NK-92 (cell line): ENCODE data around the gene BTN3A1.
"Not testable (repeated sequence)": the region's sequence is repeated elsewhere in the genome, so short reads cannot be mapped to it uniquely, and the experiment has no call there.

Experiments used
- DNase-seq: peaks from one replicate; lab custom pipeline; 2025; ENCODE audit not compliant: unreplicated experiment; lab: John Stamatoyannopoulos, UW

The BTN3A1 gene

DNA sequence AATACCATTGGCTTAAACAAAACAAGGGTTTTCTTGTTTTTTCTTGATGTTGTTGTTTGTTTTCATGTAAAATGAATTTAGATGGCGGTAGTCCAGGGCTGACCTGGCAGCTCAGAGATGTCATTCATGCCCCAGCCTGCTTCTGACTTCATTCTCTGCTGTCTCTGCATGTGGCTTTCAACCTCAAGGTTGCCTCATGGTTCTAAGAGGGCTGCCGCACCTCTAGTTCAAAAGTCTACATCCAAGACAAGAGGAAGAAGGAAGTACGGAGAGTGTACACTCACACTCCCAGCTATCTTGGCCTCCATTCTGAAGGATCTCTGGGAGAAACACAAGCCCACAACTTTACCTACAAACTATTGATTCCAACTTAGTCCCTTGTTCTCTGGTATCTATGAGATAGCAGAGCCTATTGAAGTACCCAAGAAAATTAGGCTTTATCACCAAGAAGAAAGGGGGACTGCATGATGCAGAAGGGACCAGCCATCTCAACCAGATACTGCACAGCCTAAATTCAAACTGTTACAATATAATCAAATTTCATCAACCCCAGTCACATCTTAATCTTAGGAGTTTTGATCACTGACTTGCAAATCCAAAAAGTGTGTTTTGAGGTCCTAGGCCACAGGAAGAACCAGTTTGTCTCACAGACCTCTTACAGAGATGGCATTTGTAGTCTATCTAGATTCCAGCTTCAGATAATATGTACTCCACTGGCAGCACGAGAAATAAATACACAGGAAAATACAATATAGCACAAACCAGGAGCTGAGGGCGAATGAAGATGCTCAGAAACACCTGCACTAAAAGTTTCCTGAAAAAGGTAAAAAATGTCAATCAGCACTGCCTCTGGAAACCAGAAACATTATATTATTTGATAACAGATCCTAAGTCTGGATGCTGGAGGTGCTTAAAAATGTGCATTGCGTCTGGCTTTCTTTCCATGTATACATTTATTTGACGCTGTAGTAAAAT, 37.4 kb downstream of the BTN3A1 start:
- DNase-seq: no peak

DNA sequence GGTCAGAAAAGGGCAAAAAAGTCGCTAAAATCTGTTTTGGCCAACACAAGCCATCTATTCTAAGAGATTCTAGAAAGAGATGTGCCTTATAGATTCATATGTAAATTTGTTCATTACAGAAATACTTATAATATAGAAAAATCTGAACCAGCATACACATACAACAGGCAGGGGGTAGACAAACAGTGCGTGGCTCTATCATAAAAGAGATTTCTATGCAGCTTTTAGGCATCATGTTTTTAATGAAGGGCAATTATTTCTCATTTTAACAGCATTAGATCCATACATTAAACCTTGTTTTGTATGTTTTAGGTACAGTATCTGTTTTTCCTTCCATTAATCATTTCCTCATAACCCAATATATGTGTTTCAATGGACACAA, 38.9 kb downstream of the BTN3A1 start:
- DNase-seq: no peak

DNA sequence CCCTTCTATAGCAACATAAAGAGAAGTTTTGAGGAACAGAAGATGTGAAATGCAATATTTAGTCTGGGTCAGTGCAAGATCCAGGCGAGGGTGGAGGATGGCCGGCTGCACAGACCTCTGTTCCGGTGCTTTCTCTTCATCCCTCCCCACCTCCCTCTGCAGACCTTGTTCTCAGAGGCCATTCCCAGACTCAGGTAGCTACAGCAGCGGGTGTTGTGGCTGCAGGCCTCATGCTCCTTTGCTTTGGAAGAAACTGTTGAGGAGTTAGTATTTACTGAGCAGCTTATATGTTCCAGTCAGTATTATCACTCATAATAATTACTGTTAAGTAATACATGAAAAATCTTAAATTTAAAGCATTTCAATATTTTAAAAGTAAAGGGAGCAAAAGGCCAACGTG, 39.9 kb downstream of the BTN3A1 start:
- no peak for DNase-seq

DNA sequence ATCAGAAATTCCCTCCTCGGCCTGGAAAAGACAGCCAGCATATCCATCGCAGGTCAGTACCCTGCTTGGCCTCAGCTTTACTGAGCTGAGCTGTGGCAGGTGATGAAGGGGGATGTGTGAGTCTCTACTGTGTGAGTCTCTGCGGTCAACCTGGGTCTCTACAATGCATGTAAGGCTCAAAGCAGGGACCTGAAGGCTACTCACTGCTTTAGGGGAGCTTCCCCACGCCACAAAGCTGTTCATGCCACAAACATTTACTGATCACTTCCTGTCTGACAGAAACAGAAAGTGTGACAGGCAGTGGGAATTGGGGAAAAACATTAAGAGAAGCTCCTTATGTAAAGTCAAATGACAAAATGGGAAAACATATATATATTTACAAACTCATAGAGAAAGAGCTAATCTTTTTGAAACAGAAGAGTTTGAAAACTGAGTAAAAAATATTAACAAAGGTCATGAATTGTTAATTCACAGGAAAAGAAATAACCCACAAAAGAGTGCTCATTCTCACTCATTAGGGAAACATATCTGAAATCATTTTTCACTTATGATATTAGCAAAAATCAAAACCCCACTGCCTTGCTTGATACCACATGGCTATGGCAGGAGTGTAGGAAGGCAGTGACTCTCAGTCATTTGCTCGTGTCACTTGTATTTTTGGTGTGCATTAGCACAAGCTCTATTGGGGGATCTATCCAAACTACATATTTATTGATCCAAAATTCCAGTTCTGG, 44.0 kb downstream of the BTN3A1 start:
- DNase-seq: no peak

DNA sequence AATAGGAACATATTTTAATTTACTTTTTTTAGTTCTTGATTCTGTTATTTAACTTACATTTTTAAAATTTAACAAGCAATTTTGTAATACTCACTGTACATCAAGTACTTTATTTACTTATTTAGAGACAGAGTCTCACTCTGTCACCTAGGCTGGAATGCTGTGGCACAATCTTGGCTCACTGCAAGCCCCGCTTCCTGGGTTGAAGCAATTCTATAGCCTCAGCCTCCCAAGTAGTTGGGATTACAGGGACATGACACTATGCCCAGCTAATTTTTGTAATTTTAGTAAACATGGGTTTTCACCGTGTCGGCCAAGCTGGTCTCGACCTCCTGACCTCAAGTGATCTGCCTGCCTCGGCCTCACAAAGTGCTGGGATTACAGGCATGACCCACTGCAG, 45.2 kb downstream of the BTN3A1 start:
- DNase-seq: no peak

DNA sequence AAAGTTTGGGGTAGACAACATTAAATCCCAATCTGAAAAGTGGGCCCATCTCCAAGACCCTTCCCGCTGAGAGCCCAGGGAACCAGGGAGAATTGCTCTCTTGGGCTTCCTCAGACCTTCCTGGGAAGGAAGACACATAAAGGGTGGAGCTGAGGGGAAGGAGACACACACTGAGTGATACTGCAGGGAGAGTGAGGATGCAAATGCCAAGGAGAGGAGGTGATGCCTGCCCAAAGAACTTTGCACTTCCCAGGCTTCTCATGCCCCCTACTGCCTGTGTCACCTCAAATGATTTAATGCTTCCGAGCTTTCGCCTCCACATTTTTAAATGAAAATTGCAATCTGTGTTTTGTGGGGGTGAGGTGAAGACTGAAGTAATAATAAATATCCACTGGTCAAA, 48.2 kb downstream of the BTN3A1 start:
- DNase-seq: no peak

DNA sequence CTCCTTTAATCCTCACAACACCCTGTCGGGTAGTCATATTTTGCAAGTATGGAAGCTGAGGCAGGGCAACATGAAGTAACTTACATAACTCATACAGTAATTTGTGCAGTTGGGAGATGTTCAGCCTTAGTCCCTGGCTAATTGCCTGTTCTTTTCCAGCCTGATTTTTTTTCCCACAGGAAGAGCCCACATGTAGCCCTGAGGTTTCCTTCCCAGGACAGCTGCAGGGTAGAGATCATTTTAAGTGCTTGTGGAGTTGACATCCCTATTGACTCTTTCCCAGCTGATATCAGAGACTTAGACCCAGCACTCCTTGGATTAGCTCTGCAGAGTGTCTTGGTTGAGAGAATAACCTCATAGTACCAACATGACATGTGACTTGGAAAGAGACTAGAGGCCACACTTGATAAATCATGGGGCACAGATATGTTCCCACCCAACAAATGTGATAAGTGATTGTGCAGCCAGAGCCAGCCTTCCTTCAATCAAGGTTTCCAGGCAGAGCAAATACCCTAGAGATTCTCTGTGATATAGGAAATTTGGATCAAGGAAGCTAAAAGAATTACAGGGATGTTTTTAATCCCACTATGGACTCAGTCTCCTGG, 50.7 kb downstream of the BTN3A1 start:
- no peak for DNase-seq

DNA sequence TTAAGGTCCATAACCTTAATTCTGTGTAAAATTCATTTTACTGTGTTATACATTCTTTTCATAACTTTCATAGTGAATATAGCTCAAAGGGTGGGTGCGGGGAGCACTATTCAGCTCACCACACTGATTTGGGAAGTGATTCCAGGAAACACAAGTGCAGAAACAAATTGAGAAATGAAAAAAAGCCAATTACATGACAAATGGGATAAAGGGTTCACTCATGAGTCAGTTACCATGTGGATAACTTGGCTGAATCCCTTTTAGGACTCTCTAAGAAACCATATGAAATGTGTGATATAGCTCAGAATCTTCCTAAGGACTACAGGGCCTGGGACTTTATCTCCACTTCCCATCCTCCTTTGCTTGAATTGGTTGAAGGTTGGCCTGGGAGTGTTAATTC, 52.6 kb downstream of the BTN3A1 start:
- no peak for DNase-seq

DNA sequence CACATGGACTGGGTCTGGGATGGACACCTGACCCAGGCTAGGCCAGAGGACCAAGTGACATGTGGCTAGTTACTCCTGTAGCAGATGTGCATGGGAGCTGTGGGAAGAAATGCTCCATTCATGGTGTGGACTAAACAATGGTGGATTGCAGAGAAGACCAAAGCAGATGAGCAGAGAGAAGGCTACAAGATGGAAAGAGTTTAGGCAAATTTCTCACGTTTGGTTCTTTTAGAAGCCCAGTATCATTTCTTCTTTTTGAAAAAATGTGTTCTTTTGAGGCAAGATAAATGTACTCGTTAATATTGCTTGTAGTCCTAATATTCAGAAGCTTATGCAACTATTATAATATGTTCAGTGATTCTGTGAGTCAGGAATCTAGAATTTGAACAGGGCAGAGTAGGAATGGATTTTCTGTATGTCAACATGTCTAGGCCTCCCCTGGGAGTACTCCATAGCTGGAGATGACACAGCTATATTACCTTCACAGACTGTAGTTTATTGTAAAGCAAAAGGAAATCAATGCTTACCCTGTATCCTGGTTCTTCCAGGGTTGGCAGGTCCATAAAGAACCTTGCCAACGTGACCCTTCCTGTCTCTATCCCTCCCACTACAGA, 53.4 kb downstream of the BTN3A1 start:
- no peak for DNase-seq

DNA sequence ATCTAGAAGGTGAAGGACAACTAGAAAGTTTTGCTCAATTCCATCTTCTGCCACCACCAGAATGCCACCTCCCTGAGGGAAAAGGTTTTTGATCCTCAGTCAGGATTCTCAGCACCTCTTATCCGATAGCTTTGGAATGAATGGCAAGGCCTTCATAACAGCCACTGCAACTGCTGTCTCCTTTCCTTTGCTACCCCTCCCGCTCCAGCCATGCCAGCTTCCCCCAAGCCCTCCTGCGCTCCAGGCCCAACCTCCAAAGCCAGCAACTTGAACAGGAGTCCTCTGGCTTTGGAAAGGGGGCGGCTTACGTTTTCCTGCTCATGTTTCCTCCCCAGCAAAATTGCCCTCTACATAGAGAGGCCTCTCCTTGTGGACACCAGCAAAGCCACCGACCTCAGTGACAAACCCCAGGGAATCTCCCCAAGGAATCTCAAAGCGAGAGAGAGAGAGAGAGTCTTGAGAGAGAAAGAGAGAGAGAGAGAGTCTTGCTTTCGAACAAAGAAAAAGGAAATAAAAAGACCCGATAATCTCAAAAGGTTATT, 55.3 kb downstream of the BTN3A1 start:
- DNase-seq: no peak

DNA sequence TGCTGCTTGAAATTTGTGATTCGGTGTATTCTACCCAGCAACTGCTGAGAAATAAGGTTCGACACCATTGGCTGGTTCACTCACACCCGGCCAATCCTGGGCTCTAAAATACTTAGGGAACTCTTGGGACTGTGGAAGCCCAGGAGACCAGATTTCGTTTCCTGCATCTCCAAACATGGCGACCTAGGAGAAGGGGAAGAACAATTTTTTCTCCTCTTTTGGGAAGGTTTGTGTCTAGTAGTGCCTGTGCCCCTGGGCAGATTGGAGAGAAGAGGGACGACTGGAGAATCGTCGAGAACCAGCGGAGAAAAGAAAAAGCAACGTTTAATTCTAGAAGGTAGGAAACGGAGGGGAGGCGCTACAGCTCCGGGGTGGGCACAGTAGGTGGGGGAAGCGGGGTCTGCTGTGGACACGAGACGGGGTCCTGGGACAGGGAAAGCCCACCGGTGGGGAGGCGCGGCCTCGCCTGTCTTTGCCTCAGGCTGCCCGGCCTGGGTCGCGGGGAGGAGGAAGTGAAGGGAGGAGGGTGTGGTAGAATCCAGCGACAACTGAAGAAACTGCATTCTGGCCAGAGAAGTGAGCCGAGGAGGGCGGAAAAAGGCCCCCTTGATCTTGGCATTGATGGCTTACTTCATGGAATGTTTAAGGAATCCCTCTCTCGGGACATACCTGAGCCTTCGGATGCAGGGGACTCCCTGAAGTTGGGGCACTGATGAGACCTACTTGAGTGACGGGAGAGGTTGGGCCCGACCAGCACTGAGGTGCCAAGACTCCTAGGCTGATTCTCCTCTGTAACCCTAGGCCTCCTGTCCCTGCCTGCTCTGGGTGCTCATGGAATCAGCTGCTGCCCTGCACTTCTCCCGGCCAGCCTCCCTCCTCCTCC, 56.0 kb downstream of the BTN3A1 start, which contains the start of gene BTN2A1:
Gene BTN2A1 (plus strand): TSS at position 150 of the 883 bp plus-strand sequence. CDS start 682 bp downstream, at position 832.
- no peak for DNase-seq

DNA sequence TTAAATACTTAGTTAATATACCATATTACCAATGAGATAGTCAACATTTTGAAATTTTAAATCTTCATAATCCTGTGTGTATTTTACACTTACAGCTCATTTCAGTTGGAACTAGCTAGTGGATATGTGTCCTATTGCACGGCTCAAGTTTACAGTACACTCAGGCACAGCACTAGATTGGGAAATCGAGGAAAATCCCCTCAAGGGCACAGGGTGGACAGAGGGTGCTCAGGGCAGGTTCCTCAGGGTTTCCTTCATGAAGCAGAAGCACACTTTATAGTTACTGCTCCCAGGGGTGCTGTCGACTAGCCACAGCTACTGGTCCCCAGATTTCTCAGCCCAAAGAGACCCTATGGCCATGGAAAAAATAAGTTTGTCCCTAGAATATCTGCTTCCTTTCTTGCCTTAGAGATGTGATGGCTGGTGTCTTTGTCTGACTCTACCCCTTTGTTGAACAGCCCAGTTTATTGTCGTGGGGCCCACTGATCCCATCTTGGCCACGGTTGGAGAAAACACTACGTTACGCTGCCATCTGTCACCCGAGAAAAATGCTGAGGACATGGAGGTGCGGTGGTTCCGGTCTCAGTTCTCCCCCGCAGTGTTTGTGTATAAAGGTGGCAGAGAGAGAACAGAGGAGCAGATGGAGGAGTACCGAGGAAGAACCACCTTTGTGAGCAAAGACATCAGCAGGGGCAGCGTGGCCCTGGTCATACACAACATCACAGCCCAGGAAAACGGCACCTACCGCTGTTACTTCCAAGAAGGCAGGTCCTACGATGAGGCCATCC, 57.1 kb downstream of the BTN3A1 start:
- DNase-seq: no peak

DNA sequence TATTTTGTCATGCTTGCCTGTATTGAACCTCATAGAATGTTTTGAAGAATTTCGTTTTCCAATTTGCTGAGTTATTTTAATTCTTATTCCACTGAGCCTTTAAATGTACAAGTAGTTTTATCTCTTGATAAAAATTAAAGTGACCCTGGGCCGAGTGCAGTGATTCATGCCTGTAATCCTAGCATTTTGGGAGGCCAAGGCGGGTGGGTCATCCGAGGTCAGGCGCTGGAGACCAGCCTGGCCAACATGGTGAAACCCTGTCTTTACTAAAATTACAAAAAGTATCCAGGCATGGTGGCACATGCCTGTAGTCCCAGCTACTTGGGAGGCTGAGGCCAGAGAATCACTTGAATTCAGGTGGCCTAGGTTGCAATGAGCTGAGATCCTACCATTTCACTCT, 59.3 kb downstream of the BTN3A1 start:
- DNase-seq: not testable (repeated sequence)

DNA sequence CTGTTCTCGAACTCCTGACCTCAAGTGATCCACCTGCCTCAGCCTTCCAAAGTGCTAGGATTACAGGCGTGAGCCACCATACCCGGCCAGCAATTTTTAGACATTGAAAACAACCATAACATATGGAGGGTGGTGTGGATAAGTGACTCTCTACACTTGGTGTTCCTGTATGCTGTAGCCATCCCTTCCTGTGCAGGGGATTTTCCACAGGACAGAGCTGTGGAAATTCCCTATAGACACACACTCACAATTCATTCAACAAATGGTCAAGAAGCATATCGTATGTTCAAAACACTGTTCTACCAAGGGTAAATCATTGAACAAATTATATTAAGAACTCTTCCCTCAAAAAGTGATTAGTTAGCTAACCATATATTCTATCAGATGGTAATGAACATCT, 61.9 kb downstream of the BTN3A1 start:
- DNase-seq: no peak

DNA sequence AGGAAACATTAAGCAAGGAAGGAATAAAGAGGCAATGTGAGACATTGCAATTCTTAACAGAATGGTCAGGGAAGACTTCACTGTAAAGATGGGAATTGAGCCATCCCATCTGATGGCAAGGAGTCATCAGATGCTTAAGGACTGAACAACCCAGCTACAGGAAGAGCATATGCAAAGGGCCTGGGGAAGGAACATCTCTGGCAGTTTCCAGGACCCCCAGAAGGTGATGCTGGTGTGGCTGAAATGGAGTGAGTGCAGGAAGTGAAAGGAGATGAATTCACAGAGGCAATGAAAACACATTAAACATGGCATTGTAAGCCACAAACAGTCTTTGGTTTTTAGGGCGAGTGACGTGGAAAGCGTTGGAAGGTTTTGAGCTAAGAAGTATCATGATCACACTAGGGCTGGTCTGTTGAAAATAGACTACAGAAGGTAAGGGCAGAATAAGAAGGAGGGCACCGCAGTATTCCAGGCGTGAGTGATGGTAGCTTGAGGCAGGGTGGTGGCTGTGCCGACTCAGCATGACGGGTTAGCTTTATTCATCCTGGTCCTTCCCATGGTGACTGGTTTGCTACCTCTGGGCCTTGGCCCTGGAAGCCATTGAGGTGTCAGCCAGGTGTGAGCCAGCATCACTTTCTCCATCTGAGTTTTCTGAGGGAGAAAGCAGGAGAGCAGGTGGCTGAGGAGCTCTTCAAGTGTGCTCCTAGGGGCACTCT, 62.5 kb downstream of the BTN3A1 start:
- DNase-seq: no peak
